ENCODE measurements around the gene ATP13A2.
"Not testable (repeated sequence)": the region's sequence is repeated elsewhere in the genome, so short reads cannot be mapped to it uniquely, and the experiment has no call there.

ATP13A2 gene

GRCh38 chr1:16956775-16957174, 55.0 kb downstream of the ATP13A2 start:
- no peak for DNase-seq

GRCh38 chr1:16955186-16955585, 56.5 kb downstream of the ATP13A2 start:
- DNase-seq: no peak

GRCh38 chr1:16954579-16954978, 57.1 kb downstream of the ATP13A2 start:
- DNase-seq: no peak

DNA sequence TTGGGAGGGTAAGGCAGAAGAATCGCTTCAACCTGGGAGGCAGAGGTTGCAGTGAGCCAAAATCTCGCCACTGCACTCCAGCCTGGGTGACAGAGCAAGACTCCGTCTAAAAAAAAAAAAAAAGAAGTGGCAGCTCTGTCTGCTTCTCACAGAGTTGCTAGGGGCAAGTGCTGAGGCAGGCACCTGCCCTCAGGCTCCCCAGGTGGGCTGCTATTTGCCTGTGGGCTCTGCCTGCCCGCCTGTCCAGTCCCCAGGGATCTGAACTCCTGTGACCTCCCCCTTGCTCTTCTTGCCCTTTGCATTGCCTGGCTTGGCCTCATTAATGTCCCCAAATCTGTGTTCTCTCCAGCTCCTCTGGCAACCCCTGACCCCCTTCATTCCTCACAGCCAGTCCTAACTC, 59.4 kb downstream of the ATP13A2 start:
- not testable (repeated sequence) for DNase-seq

DNA sequence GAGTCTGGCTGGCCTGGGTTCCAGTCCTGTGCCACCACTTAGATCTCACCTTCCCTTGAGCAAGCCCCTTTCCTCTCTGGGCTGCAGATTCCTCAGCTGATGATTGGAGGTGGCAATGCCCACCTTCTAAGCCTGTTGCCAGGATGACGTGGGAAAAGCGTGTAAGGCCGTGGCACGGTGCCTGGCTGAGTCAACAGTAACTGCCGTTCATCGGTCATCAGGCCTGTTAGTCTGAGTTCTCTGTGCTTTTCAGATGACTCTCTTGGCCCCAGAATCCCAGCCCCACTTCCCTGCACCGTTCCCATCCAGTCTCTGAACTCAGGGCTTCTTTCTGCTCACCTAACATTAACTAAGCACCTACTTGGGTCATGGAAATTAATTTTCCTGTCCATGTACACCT, 62.7 kb downstream of the ATP13A2 start:
- DNase-seq: not testable (repeated sequence)

DNA sequence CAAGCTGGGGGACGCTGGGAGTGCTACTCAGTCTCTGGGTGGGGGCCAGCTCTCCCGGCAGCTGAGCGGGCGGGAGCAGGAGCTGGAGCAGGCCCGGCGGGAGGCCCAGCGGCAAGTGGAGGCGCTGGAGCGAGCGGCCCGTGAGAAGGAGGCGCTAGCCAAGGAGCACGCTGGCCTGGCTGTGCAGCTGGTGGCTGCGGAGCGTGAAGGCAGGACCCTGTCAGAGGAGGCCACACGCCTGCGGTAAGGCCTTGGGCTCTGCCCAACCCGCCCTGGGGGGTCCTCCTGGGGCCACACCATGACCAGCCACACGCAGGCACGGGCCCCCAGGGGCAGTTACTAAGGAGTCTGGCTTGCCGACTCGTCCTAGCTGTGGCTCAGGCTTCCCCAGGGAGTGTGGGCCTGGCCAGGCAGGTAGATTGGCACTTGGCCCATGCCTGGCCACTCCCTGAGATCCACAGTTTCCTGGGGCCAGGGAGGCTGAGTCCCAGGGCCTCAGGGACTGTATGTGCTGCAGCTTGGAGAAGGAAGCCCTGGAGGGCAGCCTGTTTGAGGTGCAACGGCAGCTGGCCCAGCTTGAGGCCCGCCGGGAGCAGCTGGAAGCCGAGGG, 63.3 kb downstream of the ATP13A2 start:
- DNase-seq: peak; percentile 43

GRCh38 chr1:16946646-16947045, 65.1 kb downstream of the ATP13A2 start:
- no peak for DNase-seq

- not testable (repeated sequence) for DNase-seq
Observed at GRCh38 chr1:16946185-16946584, 65.5 kb downstream of the ATP13A2 start.

DNA sequence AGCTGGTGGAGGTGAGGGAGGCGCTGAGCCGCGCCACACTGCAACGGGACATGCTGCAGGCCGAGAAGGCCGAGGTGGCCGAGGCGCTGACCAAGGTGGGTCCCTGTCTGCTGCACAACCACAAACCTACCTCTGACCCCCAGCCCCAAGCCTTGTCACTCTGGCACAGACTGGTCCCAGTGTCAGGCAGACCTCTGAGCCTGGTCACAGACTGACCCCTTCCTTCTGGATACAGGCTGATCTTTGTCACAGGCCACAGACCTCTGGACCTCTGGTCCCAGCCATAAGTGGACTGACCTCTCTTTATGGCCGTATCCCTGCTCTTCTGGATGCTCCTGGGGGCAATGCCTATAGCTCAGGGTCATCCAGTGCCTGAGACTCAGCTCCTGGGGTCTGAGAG, 66.2 kb downstream of the ATP13A2 start:
- DNase-seq: not testable (repeated sequence)

GRCh38 chr1:16944038-16944437, 67.7 kb downstream of the ATP13A2 start:
- no peak for DNase-seq

GRCh38 chr1:16939386-16940180, 72.1 kb downstream of the ATP13A2 start:
- DNase-seq: not testable (repeated sequence)

DNA sequence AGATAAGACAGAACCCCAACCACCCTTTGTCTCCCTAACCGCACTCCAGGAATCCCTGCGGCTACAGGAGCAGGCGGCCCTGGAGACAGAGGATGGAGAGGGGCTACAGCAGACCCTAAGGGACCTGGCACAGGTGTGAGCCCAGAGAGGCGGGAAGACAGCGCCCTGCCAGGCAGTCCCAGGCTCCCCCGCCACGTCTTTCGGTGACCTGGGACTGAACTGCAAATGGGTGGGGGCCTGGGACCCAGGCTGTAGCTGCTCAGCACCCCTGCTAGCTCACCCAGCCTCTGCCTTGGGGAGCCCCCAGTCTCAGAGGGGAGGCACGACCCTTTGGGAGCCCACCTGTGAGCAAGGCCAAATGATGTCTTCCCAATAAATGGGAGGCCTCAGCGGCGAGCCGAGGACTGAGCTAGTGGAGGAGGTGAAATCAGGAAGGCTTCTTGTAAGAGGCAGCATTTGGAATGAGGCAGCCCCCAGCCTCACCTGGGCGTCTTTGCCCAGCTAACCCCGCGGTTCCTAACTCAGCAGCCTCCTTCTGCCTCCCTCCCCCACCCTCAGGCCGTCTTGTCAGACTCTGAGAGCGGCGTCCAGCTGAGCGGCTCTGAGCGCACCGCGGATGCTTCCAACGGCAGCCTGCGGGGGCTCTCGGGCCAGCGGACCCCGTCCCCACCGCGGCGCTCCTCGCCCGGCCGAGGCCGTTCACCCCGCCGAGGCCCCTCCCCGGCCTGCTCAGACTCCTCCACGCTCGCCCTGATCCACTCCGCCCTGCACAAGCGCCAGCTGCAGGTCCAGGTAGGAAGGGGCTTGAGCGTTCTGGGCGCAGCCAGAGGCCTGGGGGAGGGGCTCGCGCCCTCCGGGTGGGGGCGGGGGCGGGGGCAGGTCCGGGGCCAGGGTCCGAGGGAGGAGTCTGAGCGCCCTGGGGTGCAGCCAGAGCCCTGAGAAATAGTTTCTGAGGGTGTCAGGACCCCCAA, 73.1 kb downstream of the ATP13A2 start:
- DNase-seq: no peak

GRCh38 chr1:16936580-16936979, 75.1 kb downstream of the ATP13A2 start:
- DNase-seq: not testable (repeated sequence)
